Islet precursor cell (in vitro differentiated cells): Measurements from ENCODE around the gene PDE8A.
"Not testable (repeated sequence)": the region's sequence is repeated elsewhere in the genome, so short reads cannot be mapped to it uniquely, and the experiment has no call there.

Source experiments
- DNase-seq: peaks from one replicate; pipeline ENCODE4 v3.0.0-alpha.2; 2018

Gene PDE8A

GRCh38 chr15:84961114-84961452, 20.6 kb upstream of the PDE8A start:
- no peak for DNase-seq

DNA sequence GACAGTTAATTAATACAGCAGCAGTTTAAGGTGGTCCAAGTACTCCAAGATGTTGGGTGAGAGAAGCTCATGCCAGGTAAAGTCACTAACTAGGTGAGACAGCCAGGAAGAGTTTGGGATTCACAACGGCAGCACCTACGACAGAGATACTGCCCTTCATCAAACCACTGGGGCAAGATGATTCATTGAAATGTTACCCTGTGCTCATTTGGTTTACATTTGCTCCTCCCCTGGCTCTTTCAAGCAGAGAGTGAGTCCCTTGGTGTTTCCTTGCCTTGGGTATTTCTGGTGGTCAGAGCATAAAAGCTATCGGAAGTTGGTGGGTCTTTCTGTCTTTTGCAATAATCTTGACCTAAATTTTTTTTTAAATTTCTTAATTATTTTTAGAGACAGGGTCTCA, 19.9 kb upstream of the PDE8A start:
- DNase-seq: no peak

DNA sequence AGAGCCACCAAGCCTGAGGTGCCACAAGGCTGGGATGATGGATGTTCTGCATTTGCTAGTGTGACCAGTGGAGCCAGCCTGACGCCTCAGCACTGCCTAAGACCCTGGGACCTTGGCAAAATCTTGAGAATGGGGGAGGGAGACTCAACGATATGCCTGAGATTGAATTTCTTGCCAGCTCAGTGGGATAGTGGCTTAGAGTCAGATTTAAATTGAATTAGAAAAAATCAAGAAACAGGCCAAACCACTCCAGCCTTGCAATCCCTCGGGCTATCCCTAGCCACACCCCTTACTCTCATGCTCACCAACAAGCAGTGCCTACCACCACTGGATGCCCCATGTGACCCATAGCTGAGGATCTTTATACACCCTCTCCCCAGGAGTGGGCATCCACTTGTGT, 18.7 kb upstream of the PDE8A start:
- DNase-seq: no peak

DNA sequence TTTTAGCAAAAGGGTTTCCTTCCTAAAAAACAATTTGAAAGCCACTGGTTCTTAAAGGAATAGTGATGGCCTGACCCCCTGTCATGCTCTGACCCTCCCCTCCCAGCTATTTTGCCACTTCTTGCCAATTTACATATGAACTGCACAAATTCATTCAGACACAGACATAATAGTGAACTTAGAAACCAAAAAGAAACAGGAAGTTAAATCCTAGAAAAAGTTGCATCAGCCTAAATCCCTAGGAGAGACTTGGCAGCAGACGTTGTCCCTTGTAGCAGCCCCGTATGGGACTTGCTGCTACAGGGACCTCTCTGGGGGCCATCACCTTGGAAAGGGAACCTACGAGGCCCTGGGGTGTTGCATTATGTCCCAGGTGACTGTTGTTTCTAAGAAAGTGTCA, 14.3 kb upstream of the PDE8A start:
- peak; percentile 12 for DNase-seq

GRCh38 chr15:84968301-84968700, 13.4 kb upstream of the PDE8A start:
- DNase-seq: peak; percentile 22

GRCh38 chr15:84969257-84969656, 12.4 kb upstream of the PDE8A start:
- peak; percentile 31 for DNase-seq

DNA sequence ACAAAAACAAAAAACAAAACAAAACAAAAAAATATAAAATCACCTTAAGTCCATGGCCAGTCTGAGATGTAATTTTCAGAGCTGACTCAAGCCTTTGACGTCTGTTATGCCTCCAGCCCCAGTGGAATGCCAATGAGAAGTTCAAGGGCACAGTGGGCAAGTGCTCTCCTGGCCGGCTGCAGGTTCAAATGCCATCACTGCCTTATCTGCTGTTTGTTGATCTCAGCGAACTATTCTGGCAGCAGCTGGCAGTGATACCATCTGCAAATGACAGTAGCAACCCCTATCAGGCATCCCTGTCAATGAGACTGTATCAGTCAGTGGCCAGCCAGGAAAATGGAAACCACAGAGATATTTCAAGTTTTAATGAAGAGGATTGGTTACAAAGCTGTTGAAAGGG, 10.8 kb upstream of the PDE8A start:
- DNase-seq: peak; percentile 7

GRCh38 chr15:84973492-84974460, 7.9 kb upstream of the PDE8A start:
- peak; percentile 34 for DNase-seq

DNA sequence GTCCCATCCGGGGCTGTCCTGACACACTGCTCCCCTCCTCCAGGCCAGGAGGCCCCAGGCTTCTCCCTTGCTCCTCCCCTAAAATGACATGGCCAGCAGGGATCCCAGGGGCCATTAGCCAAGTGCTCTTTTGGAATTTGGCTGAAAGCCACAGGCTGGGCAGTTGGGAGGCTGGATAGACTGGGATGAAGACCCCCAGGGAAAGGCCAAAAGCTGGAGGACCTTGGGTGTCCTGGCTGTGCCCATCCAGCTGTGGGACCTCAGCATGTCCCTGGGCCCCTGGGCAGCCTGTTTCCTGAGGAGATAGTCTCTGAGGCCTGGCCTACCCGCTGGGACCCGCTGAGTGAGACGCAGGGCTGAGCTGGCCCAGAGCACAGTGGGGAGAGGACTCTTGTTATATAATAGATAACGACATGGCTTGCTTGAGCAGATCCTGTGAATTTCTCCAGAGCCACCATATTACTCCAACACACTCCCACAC, 5.7 kb upstream of the PDE8A start:
- DNase-seq: peak; percentile 50

DNA sequence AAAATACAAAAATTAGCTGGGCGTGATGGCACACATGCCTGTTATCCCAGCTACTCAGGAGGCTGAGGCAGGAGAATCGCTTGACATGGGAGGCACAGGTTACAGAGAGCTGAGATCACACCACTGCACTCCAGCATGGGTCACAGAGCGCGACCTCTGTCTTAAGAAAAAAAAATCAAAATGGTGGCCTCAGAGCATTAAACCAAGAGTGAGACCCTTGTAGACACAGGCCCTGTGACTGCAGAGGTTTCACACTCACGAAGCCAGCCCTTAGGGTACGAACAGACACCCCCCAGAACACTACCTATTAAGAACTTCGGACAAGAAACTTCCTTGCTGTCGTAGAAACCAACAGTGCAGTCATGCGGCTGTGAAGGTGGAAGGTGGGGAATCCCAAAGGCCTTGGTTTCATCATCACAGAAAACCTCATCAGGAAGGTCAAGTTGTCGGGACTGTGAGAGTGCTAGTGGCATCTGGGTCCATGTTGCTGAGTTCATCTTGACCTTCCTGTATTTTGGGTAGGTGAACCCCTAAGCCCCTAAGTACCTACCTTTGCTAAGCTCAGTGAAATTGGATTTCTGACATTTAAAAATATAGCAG, 4.8 kb upstream of the PDE8A start:
- DNase-seq: peak; percentile 14

DNA sequence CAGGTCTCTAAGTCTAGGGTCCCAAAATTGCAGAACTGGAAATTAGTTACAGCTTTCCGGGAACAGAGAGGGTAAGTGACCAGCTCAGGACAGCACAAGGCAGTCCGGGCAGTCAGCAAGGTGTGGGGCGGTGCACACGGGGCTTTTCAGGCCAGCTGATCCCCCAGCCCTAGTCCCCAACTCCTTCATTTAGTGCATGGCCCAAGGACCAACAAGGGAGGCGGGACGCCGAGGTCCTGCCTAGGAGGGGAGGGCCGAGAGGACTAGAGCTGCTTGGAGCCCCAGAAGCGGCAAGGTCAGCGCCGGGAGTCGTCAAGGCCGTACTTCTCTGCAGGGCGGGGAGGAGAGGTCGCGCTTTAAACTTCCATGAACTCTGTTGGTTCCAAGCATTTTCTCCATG, 2.0 kb upstream of the PDE8A start:
- DNase-seq: peak; percentile 60

DNA sequence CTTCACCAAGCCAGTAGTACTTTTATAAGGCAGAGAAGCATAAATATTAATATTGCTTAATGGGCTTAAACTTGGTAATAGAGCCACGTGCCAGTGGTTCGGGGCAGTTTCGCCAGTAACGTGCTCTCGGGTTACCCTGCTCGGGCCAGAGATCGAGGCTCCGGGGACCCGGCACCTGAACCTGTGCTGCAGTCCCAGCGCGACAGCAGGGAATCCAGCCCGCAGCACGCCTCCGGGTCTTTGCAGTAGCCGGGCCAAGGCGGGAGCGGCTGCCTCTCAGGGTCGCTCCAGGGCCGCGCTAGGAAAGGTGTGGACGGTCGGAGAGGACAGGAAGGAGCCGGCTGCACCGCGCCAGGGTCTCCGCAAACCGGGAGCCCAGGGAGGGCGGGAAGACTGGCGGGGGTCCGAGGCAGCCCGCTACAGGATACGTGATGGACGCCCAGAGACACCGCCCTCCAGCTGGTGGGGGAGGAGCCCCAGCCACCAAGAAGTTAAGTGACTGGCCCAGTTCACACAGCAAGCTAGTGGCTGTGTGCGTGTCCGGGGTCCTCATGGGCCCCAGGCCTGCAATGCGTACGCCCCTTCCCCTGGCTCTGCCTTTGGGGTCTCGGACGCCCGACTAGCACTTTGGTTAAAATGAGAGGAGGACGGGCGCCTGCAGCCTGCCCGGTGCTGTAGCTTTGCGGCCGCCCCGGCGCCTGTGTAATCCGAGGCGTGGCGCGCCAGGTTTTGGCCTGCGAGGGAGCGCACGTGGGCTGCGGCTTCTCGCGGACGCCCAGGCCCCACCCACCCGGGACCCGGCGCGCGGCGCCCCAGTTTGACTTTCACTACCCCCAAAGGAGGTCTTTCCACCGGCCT, 1.2 kb upstream of the PDE8A start:
- DNase-seq: peak; percentile 96

- DNase-seq: peak; percentile 98
Observed at GRCh38 chr15:84981054-84981710, 474 bp upstream of the PDE8A start.

DNA sequence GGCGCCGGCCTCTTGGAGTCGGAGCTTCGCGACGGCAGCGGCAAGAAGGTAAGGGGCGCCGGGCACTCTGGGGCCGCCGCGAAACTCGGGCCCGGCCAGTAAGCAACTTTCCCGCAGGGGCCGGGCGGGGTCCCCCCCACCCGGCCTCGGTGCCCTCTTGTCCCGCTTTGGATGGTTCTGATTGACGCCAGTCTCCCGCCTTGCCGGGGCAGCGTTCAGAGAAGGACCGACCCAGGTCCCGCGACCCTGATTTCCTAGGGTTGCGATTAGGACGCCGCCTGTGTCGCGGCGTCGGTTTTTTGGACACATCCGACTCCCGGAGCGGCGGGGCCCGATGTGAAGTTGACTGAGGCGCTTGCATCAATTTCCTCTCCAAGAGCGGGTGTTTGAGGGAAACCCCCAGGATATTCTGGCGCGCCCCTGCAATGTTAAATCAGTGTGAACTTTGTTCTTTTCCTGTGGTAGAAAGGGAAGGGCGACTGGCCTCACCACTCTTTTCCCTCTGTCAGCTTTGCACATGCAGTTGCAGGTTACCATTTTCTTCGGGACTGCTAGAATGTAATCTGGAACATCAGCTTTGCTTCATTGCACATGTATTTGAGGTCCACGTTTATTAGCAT, 755 bp downstream of the PDE8A start:
- DNase-seq: peak; percentile 57

GRCh38 chr15:84983294-84983693, 1.6 kb downstream of the PDE8A start:
- DNase-seq: peak; percentile 2

DNA sequence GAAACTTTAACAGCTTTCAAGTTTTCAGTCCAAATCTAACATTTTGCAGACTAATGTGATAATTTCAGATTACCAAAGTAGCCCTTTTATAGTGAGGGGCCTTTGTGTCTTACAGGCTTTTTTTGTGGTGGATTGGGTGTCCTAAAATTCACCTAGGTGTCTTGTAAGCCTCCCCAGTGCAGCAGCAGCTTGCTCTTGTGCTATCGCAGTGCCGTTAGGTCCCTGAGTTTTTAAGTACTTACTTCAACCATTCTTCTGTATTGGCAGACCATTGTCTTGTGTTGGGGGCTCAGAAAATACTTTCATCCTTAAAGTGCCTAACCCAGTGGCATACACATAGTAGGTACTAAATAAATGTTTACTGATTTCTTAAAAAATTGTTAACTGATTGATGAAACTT, 2.1 kb downstream of the PDE8A start:
- DNase-seq: peak; percentile 18

DNA sequence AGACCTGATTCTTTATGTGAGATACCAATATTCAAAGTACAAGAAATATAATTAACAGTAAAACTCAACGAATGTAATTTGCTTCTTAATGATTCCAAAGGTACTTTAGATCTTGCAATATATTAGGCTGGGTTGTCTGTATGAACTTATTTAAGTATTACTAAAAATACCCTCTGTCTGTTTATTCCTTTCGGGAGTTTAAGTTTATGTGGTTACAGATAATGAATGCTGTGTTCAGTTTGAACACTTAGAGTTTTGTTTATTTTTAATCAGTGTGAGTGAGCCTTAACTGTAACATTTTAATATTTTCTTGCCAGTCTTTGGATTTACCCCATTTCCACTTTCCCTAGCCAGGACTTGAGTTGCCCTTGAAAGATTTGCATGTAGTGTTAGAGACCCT, 3.5 kb downstream of the PDE8A start:
- DNase-seq: no peak

- not testable (repeated sequence) for DNase-seq
Observed at GRCh38 chr15:84987351-84987750, 5.7 kb downstream of the PDE8A start.

GRCh38 chr15:84987949-84988624, 6.4 kb downstream of the PDE8A start:
- no peak for DNase-seq

GRCh38 chr15:84988909-84989644, 7.4 kb downstream of the PDE8A start:
- DNase-seq: no peak

GRCh38 chr15:84990507-84990906, 8.9 kb downstream of the PDE8A start:
- no peak for DNase-seq
